HepG2 (cell line): ENCODE data around the gene C1QBP.

Source experiments
- ATF3 ChIP-seq: sonication (generic); formaldehyde crosslinking; IDR thresholded peaks from 2 replicates; pipeline ENCODE4 v1.4.0; 2020; ENCODE audit warnings: missing genetic modification reagents
- BCL6 ChIP-seq: IDR thresholded peaks from 2 replicates; pipeline ENCODE4 v1.6.1; 2016; ENCODE audit warnings: missing genetic modification reagents, missing compliant biosample characterization
- CEBPB ChIP-seq: IDR thresholded peaks from 2 replicates; pipeline ENCODE4 v1.6.1; 2011; ENCODE audit warnings: low read depth, low read length, improper control_type of control experiment, borderline replicate concordance
- CREBL2 ChIP-seq: sonication (generic); formaldehyde crosslinking; IDR thresholded peaks from 2 replicates; pipeline ENCODE4 v1.8.1; 2023; ENCODE audit warnings: missing genetic modification reagents, mild to moderate bottlenecking, borderline replicate concordance
- ESRRA ChIP-seq: sonication (generic); formaldehyde crosslinking; IDR thresholded peaks from 2 replicates; pipeline ENCODE4 v1.5.1; 2020; ENCODE audit warnings: mild to moderate bottlenecking, low read depth, missing genetic modification reagents
- HIVEP1 ChIP-seq: sonication (generic); formaldehyde crosslinking; IDR thresholded peaks from 2 replicates; pipeline ENCODE4 v1.4.0; 2020; ENCODE audit warnings: mild to moderate bottlenecking, missing genetic modification reagents
- KLF15 ChIP-seq: sonication (generic); formaldehyde crosslinking; IDR thresholded peaks from 2 replicates; pipeline ENCODE4 v1.8.1; 2023; ENCODE audit warnings: borderline replicate concordance, mild to moderate bottlenecking, inconsistent platforms, missing genetic modification reagents, mixed read lengths
- MNT ChIP-seq: fragments of 450-650 bp; IDR thresholded peaks from 2 replicates; pipeline ENCODE4 v1.6.1; 2016
- NFYB ChIP-seq: sonication (generic); formaldehyde crosslinking; IDR thresholded peaks from 2 replicates; pipeline ENCODE4 v1.4.0; 2020; ENCODE audit warnings: missing genetic modification reagents
- TGIF2 ChIP-seq: IDR thresholded peaks from 2 replicates; pipeline ENCODE4 v1.6.1; 2016; ENCODE audit warnings: control low read depth, missing compliant biosample characterization
- ZBTB7A ChIP-seq: sonication (generic); formaldehyde crosslinking; IDR thresholded peaks from 2 replicates; pipeline ENCODE4 v1.8.0; 2022; ENCODE audit warnings: mild to moderate bottlenecking, missing genetic modification reagents
- ZIK1 ChIP-seq: sonication (generic); formaldehyde crosslinking; IDR thresholded peaks from 2 replicates; pipeline ENCODE4 v1.5.0; 2020; ENCODE audit warnings: mild to moderate bottlenecking, low read depth, missing genetic modification reagents, borderline replicate concordance
- ZNF431 ChIP-seq: sonication (generic); formaldehyde crosslinking; IDR thresholded peaks from 2 replicates; pipeline ENCODE4 v1.9.0; 2022; ENCODE audit warnings: missing genetic modification reagents, low read depth, mild to moderate bottlenecking, borderline replicate concordance
- ZNF432 ChIP-seq: sonication (generic); formaldehyde crosslinking; IDR thresholded peaks from 2 replicates; pipeline ENCODE4 v1.5.0; 2020; ENCODE audit warnings: missing genetic modification reagents, mild to moderate bottlenecking, borderline replicate concordance

- TF ChIP-seq ZNF431 (CRISPR knock-in tag) (no peak), BCL6 (no peak), ZIK1 (CRISPR knock-in tag) (no peak), KLF15 (CRISPR knock-in tag) (no peak), ZNF432 (CRISPR knock-in tag) (no peak), TGIF2 (CRISPR knock-in tag) (no peak), HIVEP1 (CRISPR knock-in tag) (no peak), CEBPB (no peak), ZBTB7A (CRISPR knock-in tag) (no peak), ATF3 (CRISPR knock-in tag) (no peak), MNT (no peak), NFYB (CRISPR knock-in tag) (no peak), ESRRA (CRISPR knock-in tag) (no peak), CREBL2 (no peak)
Measured at GRCh38 chr17:5413682-5414081, 25.3 kb downstream of the C1QBP start.
